GM15510 (cell line): Measurements from ENCODE around the gene NHLRC1.

Experiments used
- POLR2A ChIP-seq: IDR thresholded peaks from 3 replicates; pipeline ENCODE4 v1.6.1; 2011; ENCODE audit warnings: borderline replicate concordance; ENCODE audit not compliant: insufficient read length; ENCODE audit errors: extremely low read depth

The NHLRC1 gene

DNA sequence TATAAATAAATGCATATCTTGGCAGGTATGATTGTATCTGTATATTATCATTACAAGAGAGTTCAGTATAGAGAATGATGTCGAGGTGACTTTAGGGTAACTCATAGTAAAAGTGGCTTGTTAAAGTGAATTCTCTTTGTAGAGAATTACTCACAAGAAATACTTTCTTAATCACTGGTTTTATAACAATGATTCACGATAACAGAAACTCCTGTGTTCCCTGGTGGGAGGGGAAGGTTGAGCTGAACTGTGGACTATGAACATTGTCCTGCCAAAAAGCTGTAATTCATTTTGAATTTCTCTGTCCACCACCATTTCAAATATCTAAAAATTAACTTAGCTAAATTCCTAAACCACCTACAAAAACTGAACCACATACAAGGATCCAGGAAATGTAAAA is 24.7 kb upstream of the NHLRC1 start:
- TF ChIP-seq POLR2A: no peak

DNA sequence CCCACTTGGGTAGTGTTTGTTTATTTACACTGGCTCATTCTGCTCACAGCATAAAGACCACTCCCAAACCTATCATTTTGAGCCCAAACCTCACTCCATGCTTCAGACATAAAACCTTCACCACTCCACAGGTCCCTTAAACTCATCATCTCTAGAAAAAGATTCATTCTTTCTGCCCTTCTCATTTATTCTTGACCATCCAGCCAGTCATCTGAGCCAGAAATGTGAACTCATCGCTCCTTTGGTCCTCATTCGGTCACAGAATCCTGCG is 20.0 kb upstream of the NHLRC1 start:
- TF ChIP-seq POLR2A: no peak

DNA sequence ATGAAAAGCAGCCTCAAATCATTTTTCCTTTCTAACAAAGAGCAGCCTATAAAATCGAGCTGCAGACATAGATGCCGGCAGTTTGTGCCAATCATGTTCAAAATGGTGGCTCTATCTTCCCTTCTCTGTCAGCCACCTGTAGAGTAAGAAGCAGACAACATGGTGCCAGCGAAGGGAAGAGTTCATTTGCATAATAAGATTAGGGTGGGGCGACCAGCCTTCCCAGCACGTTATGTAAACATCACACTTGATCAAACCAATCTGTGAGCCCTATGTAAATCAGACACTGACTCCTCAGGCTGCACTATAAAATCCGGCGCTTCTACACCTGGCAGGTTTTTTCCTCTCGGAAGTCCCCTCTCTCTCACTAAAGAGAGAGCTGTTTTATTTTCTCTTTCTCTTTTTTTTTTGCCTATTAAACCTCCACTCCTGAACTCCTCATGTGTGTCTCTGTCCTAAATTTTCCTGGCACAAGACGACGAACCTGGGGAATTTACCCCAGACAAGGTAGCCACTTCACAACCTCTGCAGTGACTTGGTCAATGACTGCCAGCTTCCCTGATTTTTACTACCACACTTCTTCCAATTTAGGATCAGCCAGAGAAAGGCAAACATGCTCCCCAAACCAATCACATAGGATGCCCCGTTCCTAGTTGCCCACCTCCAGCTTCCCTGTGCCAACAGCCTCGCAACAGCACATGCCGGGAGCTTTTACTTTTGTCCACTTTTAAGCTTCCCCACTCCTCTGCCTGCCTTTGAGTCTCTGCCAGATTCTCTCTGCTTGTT is 19.5 kb upstream of the NHLRC1 start:
- TF ChIP-seq POLR2A: no peak

DNA sequence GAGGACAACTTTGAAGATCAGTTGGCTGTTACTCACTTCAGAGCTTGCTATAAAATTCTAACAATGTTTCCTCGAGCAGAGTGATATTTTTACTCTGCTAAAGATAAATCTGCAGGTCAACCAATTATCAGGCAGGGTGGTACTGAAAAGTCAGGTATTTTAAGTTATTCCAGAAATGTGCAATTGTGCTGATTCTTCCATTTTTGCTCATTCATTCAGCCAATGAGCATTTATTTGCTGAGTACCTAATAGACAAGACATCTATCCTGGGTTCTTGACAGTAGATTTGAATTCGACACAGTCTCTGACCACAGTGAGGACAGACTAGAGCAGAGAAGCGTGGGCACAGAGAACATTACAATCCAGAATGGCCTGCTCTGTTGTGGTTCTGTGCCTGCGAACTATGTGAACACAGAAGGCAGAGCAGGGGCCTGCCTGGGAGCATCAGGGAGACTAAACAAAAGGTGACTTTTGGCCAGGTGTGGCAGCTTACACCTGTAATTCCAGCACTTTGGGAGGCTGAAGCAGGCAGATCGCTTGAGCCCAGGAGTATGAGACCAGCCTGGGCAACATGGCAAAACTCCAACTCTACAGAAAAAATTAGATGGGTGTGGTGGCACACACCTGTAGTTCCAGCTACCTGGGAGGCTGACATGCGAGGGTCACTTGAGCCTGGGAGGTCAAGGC is 17.6 kb upstream of the NHLRC1 start:
- TF ChIP-seq POLR2A: no peak

DNA sequence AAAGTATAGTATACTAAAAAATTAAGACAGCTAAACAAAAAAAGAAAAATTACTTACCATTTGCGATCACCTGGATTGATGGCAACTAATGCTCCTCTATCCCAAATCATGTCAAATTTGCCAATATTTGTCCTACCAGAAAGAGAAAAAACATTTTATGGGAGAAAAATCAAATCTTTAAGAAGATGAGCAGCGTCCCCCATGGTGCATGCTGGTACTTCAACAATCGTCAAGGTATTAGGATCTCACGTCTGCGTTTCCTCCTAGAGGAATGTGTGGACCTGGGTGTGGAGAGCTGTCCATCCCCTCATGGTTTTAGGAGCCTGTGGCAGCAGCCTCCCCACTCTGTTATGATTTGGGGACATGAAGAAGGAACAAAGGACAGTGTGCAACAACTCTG is 16.4 kb upstream of the NHLRC1 start:
- TF ChIP-seq POLR2A: no peak

DNA sequence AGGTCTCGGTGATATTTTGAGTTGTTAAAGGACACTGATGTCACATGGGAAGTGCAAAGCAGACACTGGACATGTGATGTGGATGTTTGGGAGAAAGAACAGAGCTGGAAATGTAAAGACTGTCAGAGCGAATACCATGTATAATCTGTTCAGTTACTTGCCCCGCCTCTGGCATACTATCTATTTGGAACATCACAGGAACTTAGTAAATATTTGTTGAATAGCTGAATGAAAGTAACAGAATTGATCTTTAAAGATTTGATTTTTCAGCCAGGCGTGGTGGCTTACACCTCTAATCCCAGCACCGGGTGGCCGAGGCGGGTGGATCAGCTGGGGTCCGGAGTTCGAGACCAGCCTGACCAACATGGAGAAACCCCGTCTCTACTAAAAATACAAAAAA is 13.8 kb upstream of the NHLRC1 start:
- no peak for TF ChIP-seq POLR2A

DNA sequence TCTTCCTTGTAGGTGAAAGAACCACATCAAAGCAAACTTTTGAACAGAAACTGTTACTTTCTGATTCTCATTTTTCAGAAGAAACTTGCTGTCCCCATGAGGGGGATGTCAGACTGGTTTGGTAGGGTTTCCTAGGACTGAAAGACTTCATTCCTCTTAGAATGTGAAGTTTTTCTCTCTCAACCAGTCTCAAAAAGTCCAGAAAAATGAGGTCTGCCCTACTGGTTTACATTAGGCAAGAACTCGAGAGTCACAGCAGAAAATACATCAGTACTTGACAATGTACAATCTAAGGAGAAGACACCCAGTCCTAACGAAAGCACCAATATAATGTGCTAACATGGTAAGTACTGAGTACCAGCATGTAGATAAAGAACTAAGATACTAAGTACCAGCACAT is 12.7 kb upstream of the NHLRC1 start:
- no peak for TF ChIP-seq POLR2A

DNA sequence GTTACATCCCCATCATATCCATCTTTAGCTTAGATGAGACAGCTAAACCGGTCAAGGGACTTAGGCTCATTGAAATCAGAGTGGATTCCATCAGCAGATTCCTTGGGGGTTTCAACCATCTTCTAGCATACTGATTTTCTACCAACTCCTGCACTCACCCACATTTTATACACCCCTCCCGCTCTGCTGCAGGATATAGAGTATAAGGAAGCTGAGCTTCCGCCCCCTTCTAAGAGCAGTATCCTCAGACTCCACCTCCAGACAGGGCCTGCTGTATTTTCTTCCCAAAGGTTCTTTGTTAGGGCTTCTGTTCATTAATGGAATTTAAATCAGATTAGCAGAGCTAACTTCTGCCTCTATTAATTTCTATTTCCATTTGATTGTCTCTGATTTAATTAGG is 9.9 kb upstream of the NHLRC1 start:
- TF ChIP-seq POLR2A: no peak

DNA sequence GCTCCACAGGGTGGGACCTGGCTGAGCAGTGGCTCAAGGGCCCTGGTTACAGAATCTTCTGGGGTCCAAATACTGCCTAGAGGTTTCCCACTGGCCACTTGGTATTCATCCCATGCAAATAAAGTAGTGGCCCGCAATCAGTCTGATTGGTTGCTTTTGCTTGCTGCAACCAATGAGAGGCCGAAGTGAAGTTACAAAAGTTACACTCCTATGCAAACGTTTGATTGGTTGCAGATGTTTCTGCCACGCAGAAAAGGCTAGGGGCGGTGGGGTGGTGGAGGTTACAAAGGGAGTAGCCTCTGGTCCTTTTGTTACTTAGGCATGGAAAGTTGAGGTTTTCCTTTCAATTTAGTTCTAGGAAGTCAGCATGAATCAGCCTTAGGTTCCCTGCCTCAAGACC is 3.6 kb upstream of the NHLRC1 start:
- no peak for TF ChIP-seq POLR2A

DNA sequence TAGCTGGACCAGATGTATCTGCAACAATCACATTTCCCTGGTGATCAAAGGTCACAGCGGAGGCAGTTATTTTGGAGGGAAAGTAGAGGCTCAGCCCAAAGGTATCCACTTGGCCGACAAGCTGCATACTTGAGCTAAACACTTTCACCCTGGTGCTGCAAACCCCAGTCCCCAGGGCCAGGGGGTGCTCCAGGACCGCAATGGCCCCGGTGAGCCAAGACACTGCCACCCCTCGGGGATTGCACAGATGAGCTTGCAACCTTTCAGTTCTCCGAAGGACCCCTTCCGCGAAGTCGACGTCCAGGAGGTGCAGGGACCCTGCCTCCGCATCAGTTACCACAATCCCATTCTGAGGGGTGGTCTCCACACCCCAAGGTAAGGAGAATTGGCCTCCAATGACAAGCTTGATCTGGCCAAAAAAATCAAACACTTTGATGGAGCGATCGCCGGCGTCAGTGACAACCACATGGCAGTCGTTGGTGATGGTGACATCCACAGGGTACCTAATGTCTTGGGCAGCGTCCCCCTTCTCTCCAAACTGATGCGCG is 823 bp downstream of the NHLRC1 start:
- no peak for TF ChIP-seq POLR2A

DNA sequence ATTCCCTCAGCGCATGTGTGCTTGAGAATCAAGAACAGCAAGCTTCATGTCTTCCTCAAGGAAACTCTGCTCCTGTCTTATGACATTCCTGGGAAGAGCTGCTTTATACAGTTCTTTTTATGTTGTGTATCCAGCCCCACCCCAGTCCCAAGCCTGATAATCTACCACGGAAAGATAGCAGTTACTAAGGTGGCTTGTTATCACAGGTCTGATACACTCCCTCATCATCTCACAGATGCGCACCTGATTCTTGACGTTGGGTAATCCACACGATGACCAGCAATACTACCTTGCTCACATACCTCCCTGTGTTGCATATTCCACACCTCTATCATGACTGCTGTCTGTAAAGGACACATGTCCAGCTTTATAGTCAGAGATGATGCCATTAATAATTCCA is 3.2 kb downstream of the NHLRC1 start:
- TF ChIP-seq POLR2A: no peak

DNA sequence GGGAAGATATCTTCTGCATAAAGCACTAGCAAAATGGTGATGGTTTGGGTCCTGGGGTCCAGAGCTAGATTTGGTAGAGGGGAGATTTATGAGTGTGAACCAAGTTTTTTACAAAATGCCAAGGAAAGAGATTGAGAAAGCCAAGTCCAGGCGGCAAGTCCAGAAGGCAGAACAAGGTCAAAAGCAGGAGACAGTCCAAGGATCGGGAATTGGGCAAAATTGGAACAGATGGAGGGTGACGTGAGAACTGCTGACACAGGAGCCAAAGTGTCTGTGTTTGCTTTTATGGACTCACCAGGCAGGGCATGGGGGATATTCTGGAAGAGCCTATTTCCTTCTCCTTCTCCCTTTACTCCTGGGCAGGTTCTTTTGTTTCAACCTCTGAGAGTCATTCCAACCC is 4.1 kb downstream of the NHLRC1 start:
- TF ChIP-seq POLR2A: no peak

DNA sequence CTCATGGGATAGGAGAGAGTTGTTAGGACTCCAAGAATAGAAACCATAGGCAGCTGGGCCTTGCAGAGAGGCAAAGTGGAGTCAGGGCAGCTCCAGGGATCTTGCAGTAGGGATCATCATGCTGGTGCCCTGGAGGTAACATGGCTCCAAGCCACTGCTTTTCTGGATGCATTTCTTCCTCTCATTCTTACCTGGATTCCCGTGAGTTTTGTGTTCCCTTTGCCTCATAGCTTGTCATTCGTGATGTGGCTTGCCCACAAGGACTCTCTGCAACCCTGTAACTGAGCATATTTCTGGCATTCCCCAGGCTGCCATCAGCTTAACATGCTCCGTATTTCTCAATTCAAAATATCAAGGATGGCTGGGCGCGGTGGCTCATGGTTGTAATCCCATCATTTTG is 5.3 kb downstream of the NHLRC1 start:
- no peak for TF ChIP-seq POLR2A

DNA sequence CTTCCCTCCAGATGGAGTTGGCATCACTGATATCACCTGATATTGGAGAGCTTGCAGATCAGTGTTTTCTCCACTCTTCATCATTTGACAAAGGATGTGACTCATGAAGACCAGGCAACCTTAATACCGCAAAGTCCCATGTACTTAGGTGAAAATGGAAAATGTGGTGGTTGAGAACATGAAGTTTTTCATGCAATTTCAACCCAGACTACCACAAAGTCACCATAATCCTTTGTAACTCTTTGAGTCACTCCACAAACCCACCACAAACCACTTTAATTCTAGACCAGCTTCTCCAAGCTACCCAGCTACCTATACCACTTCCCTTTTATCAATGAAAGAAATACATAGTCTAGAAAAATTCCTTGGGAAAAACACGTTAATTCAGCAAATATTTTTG is 7.1 kb downstream of the NHLRC1 start:
- no peak for TF ChIP-seq POLR2A

DNA sequence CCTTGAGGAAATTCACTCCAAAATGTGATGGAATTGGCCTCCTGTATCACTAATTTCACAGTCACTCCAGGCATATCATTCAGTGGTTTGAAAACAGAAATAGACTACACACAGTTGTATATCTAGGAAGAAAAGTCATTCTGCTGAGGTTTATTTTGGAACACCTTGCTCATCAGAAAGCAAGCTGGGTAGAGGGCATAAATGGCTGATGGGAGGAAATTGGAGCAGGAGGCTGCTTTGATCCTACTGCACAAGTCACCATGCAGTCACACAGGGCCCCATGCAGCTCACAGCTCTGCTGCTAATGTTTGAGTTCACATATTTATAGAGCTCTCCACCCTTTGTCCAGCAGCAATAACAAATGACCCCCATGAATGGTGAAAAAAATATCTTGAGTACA is 12.3 kb downstream of the NHLRC1 start:
- no peak for TF ChIP-seq POLR2A

DNA sequence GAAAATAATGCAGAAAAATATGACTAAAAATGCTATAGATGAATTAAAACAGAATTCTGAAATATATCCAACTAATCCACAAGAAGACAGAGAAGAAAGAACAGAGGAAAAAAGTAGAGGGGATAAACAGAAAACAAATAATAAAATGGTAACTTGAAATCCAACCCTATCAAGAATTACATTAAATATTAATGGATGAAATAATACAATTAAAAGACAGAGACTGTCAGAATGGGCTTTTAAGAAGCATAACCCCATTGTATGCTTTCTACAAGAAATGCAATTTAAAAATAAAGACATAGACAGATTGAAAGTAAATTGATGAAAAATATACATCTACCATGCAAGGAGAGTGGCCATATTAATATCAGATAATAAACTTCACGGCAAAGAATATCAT is 15.4 kb downstream of the NHLRC1 start:
- no peak for TF ChIP-seq POLR2A

DNA sequence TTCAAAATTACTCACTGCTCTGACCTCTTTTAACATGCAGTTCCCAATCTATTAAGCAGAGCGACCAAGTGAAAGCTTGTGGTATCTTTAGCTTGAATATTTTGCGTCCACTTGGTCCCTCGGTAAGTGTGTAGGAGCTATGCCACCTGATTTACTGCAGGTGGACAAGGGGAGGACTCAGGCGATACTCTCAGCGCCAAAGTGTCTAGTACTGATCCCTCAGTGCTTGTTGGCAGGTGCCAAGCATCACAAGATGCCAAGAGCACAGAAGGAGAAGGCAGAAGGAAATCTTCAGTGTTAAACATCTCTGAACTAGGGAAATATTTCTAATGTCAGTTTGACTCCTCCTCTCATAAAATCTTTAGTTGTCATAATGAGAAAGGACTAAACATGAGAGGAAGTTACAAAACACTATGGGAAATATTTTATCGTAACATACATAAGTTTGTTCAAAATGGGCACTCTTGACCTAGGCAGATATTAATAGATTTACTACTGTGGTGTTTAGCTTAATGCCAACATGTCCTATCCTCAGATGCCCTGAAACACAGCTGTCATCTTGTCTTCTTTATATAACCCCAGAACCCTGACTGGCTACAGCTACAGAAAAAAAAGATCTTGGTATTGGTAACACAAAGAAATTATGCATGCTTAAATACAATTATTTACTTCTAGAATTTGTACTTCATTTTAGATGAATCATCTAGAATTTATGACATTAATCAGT is 19.5 kb downstream of the NHLRC1 start:
- no peak for TF ChIP-seq POLR2A

DNA sequence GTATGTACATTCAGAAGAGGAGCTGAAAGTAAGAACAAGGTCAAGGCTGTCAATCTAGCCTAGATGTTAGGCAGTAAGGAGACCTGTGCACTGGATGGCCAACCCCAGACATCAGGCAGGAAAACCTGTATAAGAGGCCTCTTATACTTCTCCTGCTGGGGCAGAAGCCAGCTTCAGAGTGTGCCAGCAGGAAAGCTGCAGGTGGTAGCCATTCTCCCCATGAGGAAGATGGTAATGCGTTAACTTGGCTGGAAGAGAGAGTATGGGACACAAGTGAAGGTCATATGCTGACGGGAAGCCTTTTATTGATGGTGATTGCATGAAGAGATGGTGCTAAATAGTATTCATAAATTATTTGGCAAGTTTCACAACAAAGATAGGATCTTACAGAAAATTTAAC is 20.6 kb downstream of the NHLRC1 start:
- no peak for TF ChIP-seq POLR2A
